Gastrocnemius medialis (tissue), 4 donors: ENCODE results near the gene EEPD1. TPM values are rescaled to one million over a fixed set of nuclear protein-coding genes. Genes with fewer than 3 reads are reported as not detected.
"Not testable (repeated sequence)": the region's sequence is repeated elsewhere in the genome, so short reads cannot be mapped to it uniquely, and the experiment has no call there.

Source experiments
- ATAC-seq, 2 donors: fragments of 150-250 bp; one replicate each; pipeline ENCODE4 v1.9.1; 2016
- DNase-seq, 2 donors: peaks; one replicate each; pipeline ENCODE4 v3.0.0-alpha.2; 2019
- H3K27ac ChIP-seq, 4 donors: fragments of 200-600 bp; sonication (generic); 1 replicate in 1 of 4; 2 replicates in 3 of 4; pipeline ENCODE4 v1.5.1; 2016 to 2018; ENCODE audit warnings: mild to moderate bottlenecking in 2 of 4, moderate library complexity in 1 of 4
- H3K27me3 ChIP-seq, 3 donors: fragments of 200-600 bp; sonication (generic) in 2 of 3; 1 replicate in 1 of 3; 2 replicates in 2 of 3; pipeline versions ENCODE4 v1.5.1 to v1.6.0; 2016 to 2019; ENCODE audit warnings: mild to moderate bottlenecking in 1 of 3, moderate library complexity in 1 of 3
- H3K36me3 ChIP-seq, 2 donors: fragments of 200-600 bp; sonication (generic) in 1 of 2; one replicate each; pipeline ENCODE4 v1.5.1; 2017 to 2018
- H3K4me1 ChIP-seq, 2 donors: fragments of 200-600 bp; sonication (generic) in 1 of 2; one replicate each; pipeline ENCODE4 v1.5.1; 2016 to 2017; ENCODE audit warnings: mild to moderate bottlenecking in 2 of 2
- H3K4me3 ChIP-seq, 4 donors: fragments of 200-600 bp; sonication (generic) in 3 of 4; 1 replicate in 1 of 4; 2 replicates in 3 of 4; pipeline ENCODE4 v1.5.1; 2016 to 2019; ENCODE audit warnings: mild to moderate bottlenecking in 2 of 4
- H3K9me3 ChIP-seq, 3 donors: fragments of 200-600 bp; sonication (generic) in 2 of 3; 1 replicate in 1 of 3; 2 replicates in 2 of 3; pipeline ENCODE4 v1.5.1; 2016 to 2019
- CTCF ChIP-seq, 5 experiments: fragments of 450-650 bp in 3 of 5; fragments of 200-600 bp in 2 of 5; sonication (generic) in 2 of 5; IDR thresholded peaks in 4 of 5; conservative IDR thresholded peaks in 1 of 5; 1 replicate in 4 of 5; 2 replicates in 1 of 5; pipeline ENCODE4 v1.5.1; 2016 to 2019; ENCODE audit warnings: antibody characterized with exemption in 5 of 5, mild to moderate bottlenecking in 3 of 5, moderate library complexity in 3 of 5
- POLR2A ChIP-seq, 2 donors: fragments of 450-650 bp; IDR thresholded peaks; one replicate each; pipeline ENCODE4 v1.6.1; 2017; ENCODE audit warnings: antibody characterized with exemption in 2 of 2, mild to moderate bottlenecking in 2 of 2, moderate library complexity in 2 of 2
- in situ Hi-C, 4 donors: fragments of 200-750 bp; cut with MboI; loops; one replicate each; pipeline versions ENCODE4 v1.15.0 to v1.8.0; 2017; ENCODE audit warnings: low sequenced_read_pairs in 4 of 4
- intact Hi-C: fragments of 100-400 bp; cut with DNase I; formaldehyde crosslinking; loops from one replicate; pipeline ENCODE4 v1.15.1; 2023; ENCODE audit warnings: low total_unique reads
- total RNA-seq, 4 donors: library from RNA; depleted of rRNA; stranded (reverse); fragments of >200 nt; gene quantifications; one replicate each; pipeline versions ENCODE4 v1.1.0 to v1.2.3, GENCODE V29; 2016

Gene EEPD1
- total RNA-seq, 4 donors from 2014 or later = 41.0 to 68.5 (median 61.3) TPM

- Histone ChIP-seq H3K27me3 (no peaks in the 10 kb centered on the region), H3K4me3 (no peak overlapping the region), H3K27ac (peak overlapping the region; percentile 27 to 61 (median 54)), H3K9me3 (no peaks in the 10 kb centered on the region), H3K4me1 (peaks cover 22 to 24% of the 10 kb centered on the region in 2 donors), H3K36me3 (no peaks in the 10 kb centered on the region)
- no peak for DNase-seq
- intact Hi-C loops = no loop called here
- in situ Hi-C loops = no loop called here
- no peak for ATAC-seq
- TF ChIP-seq POLR2A (IDR thresholded peaks at IDR 0.05) = no peak
- TF ChIP-seq CTCF (IDR thresholded peaks at IDR 0.05 in 4 of 5, conservative IDR thresholded peaks at IDR 0.05 in 1 of 5) = no peak
These were observed 85.1 kb downstream of the EEPD1 start for GRCh38 chr7:36238138-36238537.

- in situ Hi-C loops, H3K9me3 ChIP-seq, H3K27me3 ChIP-seq, intact Hi-C loops, H3K36me3 ChIP-seq, H3K4me3 ChIP-seq, DNase-seq: not testable (repeated sequence)
- peak; percentile 60 to 81 for ATAC-seq
- Histone ChIP-seq H3K4me1 (peaks cover 24 to 44% of the 10 kb centered on the region in 2 donors), H3K27ac (peak overlapping the region; percentile 36 to 68 (median 52))
These were observed 90.3 kb downstream of the EEPD1 start for GRCh38 chr7:36243356-36243755.

DNA sequence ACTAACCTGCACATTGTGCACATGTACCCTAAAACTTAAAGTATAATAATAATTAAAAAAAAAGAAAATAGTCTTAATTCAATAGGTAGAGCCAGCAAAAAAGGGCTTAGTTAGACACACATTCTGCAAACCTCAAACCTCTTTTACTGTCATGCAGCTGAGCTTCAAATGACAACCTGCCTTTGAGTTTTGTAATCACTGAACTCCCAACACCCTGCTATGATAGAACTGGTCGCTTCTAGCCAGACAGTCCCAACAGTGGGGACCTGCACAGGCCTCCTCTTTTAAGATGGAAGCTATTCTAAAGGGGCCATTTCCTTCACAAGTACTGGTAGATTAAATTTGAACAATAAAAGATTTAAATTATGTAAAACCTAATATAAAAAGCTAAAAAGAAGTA lies 90.9 kb downstream of the EEPD1 start:
- intact Hi-C loops, H3K27me3 ChIP-seq: not testable (repeated sequence)
- H3K27ac ChIP-seq = peak overlapping the region; percentile 33 to 55 (median 48)

GRCh38 chr7:36244429-36244828 lies 91.4 kb downstream of the EEPD1 start:
- Histone ChIP-seq H3K27ac (peak overlapping the region; percentile 33 to 55 (median 48)), H3K4me1 (peaks cover 19 to 40% of the 10 kb centered on the region in 2 donors), H3K36me3 (no peaks in the 10 kb centered on the region), H3K9me3 (no peaks in the 10 kb centered on the region), H3K4me3 (no peak overlapping the region), H3K27me3 (no peaks in the 10 kb centered on the region)
- no peak for TF ChIP-seq CTCF (IDR thresholded peaks at IDR 0.05 in 4 of 5, conservative IDR thresholded peaks at IDR 0.05 in 1 of 5)
- no peak for TF ChIP-seq POLR2A (IDR thresholded peaks at IDR 0.05)
- ATAC-seq (no peak), DNase-seq (no peak)
- intact Hi-C loops = no loop called here
- in situ Hi-C loops = no loop called here

More for the DNA sequence above, 90.9 kb downstream of the EEPD1 start:
- peaks cover 19 to 40% of the 10 kb centered on the region in 2 donors for H3K4me1 ChIP-seq
- in situ Hi-C loops, H3K9me3 ChIP-seq, H3K4me3 ChIP-seq, DNase-seq, H3K36me3 ChIP-seq: not testable (repeated sequence)
- ATAC-seq = peak; percentile 42 to 67

- peak overlapping the region in 3 of 4 donors; percentile 54 to 62 (median 55) for H3K27ac ChIP-seq
- no peaks in the 10 kb centered on the region for H3K27me3 ChIP-seq
- intact Hi-C loops = no loop called here
- ATAC-seq = no peak
- H3K36me3 ChIP-seq = no peaks in the 10 kb centered on the region
- H3K4me1 ChIP-seq = peaks cover 19 to 40% of the 10 kb centered on the region in 2 donors
- no peaks in the 10 kb centered on the region for H3K9me3 ChIP-seq
- no peak for DNase-seq
- in situ Hi-C loops = no loop called here
- H3K4me3 ChIP-seq = no peak overlapping the region
- TF ChIP-seq POLR2A (IDR thresholded peaks at IDR 0.05) = no peak
- no peak for TF ChIP-seq CTCF (IDR thresholded peaks at IDR 0.05 in 4 of 5, conservative IDR thresholded peaks at IDR 0.05 in 1 of 5)
These were observed 92.7 kb downstream of the EEPD1 start for GRCh38 chr7:36245684-36246299.

- H3K4me1 ChIP-seq = peaks cover 9 to 22% of the 10 kb centered on the region in 2 donors
- no peaks in the 10 kb centered on the region for H3K36me3 ChIP-seq
- intact Hi-C loops (no loop called here), in situ Hi-C loops (no loop called here)
- ATAC-seq = no peak
- TF ChIP-seq POLR2A (IDR thresholded peaks at IDR 0.05) = no peak
- TF ChIP-seq CTCF (IDR thresholded peaks at IDR 0.05 in 4 of 5, conservative IDR thresholded peaks at IDR 0.05 in 1 of 5) = no peak
- no peak overlapping the region for H3K27ac ChIP-seq
- no peak for DNase-seq
- H3K27me3 ChIP-seq = no peaks in the 10 kb centered on the region
- H3K4me3 ChIP-seq = no peak overlapping the region
- peaks cover 0 to 4% (median 0%) of the 10 kb centered on the region in 3 donors for H3K9me3 ChIP-seq
These were observed 96.0 kb downstream of the EEPD1 start for GRCh38 chr7:36249091-36249490.
